Left lung (tissue), 10 donors: ENCODE results near the gene TMEM38A. TPM values are rescaled to one million over a fixed set of nuclear protein-coding genes. Genes with fewer than 3 reads are reported as not detected.
A peak's percentile ranks its signal among the peaks of the same experiment; 100 is the strongest.
"Not testable (repeated sequence)": the region's sequence is repeated elsewhere in the genome, so short reads cannot be mapped to it uniquely, and the experiment has no call there.

Experiments used
- ATAC-seq: fragments of 200-7000 bp; cut with Tn5 transposase; one replicate; pipeline ENCODE4 v1.9.1; 2020; ENCODE audit warnings: moderate library complexity
- DNase-seq, 4 donors: peaks; one replicate each; pipeline ENCODE4 v3.0.0-alpha.2; 2013 to 2020
- H3K27ac ChIP-seq, 2 donors: fragments of 200-600 bp; sonication (generic) in 1 of 2; one replicate each; pipeline versions ENCODE4 v1.5.0 to v1.8.0; 2020 to 2021
- H3K27me3 ChIP-seq, 2 donors: fragments of 200-600 bp; sonication (generic) in 1 of 2; one replicate each; pipeline versions ENCODE4 v1.5.0 to v1.8.0; 2020 to 2021
- H3K36me3 ChIP-seq, 2 donors: fragments of 200-600 bp; sonication (generic) in 1 of 2; one replicate each; pipeline versions ENCODE4 v1.5.0 to v1.8.0; 2020 to 2021
- H3K4me1 ChIP-seq, 2 donors: fragments of 200-600 bp; one replicate each; pipeline ENCODE4 v1.8.0; 2021
- H3K4me3 ChIP-seq, 2 donors: fragments of 200-600 bp; sonication (generic) in 1 of 2; one replicate each; pipeline versions ENCODE4 v1.5.0 to v1.8.0; 2020 to 2021; ENCODE audit warnings: mild to moderate bottlenecking in 1 of 2
- H3K9me3 ChIP-seq, 2 donors: fragments of 200-600 bp; sonication (generic) in 1 of 2; one replicate each; pipeline versions ENCODE4 v1.5.0 to v1.8.0; 2020 to 2021
- CTCF ChIP-seq, 2 donors: fragments of 200-600 bp; sonication (generic) in 1 of 2; IDR thresholded peaks; one replicate each; pipeline versions ENCODE4 v1.5.0 to v1.8.0; 2021; ENCODE audit warnings: antibody characterized with exemption in 2 of 2
- intact Hi-C, 2 donors: fragments of 100-400 bp; cut with DNase I; formaldehyde crosslinking; loops; one replicate each; pipeline versions ENCODE4 v1.11.2 to v1.14.2; 2022
- polyA plus RNA-seq, 6 donors: library from polyadenylated mRNA; unstranded; fragments of 120-200 nt; gene quantifications; one replicate each; pipeline ENCODE4 v1.2.1, GENCODE V29; 2013; ENCODE audit not compliant: insufficient read length in 6 of 6
- total RNA-seq, 2 donors: library from RNA; stranded (reverse); fragmentation: NEBNext Ultra II Directional; extraction: Animal tissue kit (Norgen Biotek cat#: 25700); gene quantifications; one replicate each; pipeline ENCODE4 v1.2.1, GENCODE V29; 2021
- donor health status: DM: no; HTN: yes; CAD: no.
- donor health status: DM: no; HTN: no; CAD: no.

TMEM38A gene
- total and polyA plus RNA-seq, 8 donors, result 3.4 to 5.9 (median 4.4) TPM

GRCh38 chr19:16714702-16715287, 53.9 kb downstream of the TMEM38A start:
- H3K27ac ChIP-seq, result no peak overlapping the region
- H3K4me1 ChIP-seq, result no peaks in the 10 kb centered on the region
- intact Hi-C loops, result no loop called here
- no peaks in the 10 kb centered on the region for H3K27me3 ChIP-seq
- H3K4me3 ChIP-seq, result no peak overlapping the region
- no peaks in the 10 kb centered on the region for H3K9me3 ChIP-seq
- no peaks in the 10 kb centered on the region for H3K36me3 ChIP-seq
- peak; percentile 48 to 85 (median 53) for DNase-seq
- ATAC-seq, result peak; percentile 87
- peak; percentile 70 to 76 for TF ChIP-seq CTCF (IDR thresholded peaks at IDR 0.05)

GRCh38 chr19:16715611-16716010, 54.7 kb downstream of the TMEM38A start:
- ATAC-seq, result no peak
- intact Hi-C loops, result no loop called here

GRCh38 chr19:16721051-16721450, 60.1 kb downstream of the TMEM38A start:
- ATAC-seq, result no peak
- Histone ChIP-seq H3K4me1 (no peaks in the 10 kb centered on the region), H3K27ac (no peak overlapping the region), H3K4me3 (no peak overlapping the region), H3K27me3 (no peaks in the 10 kb centered on the region), H3K36me3 (no peaks in the 10 kb centered on the region), H3K9me3 (no peaks in the 10 kb centered on the region)
- intact Hi-C loops, result no loop called here
- TF ChIP-seq CTCF (IDR thresholded peaks at IDR 0.05), result no peak
- DNase-seq, result no peak

More at GRCh38 chr19:16715611-16716010, 54.7 kb downstream of the TMEM38A start:
- Histone ChIP-seq H3K36me3 (no peaks in the 10 kb centered on the region), H3K27me3 (no peaks in the 10 kb centered on the region), H3K4me1 (no peaks in the 10 kb centered on the region), H3K9me3 (no peaks in the 10 kb centered on the region), H3K4me3 (no peak overlapping the region), H3K27ac (no peak overlapping the region)
- no peak for TF ChIP-seq CTCF (IDR thresholded peaks at IDR 0.05)
- no peak for DNase-seq

- no peaks in the 10 kb centered on the region for H3K36me3 ChIP-seq
- ATAC-seq, result no peak
- no peak for TF ChIP-seq CTCF (IDR thresholded peaks at IDR 0.05)
- H3K27ac ChIP-seq, result no peak overlapping the region
- no peak for DNase-seq
- H3K4me3 ChIP-seq, result no peak overlapping the region
- H3K27me3 ChIP-seq, result no peaks in the 10 kb centered on the region
- H3K4me1 ChIP-seq, result no peaks in the 10 kb centered on the region
- H3K9me3 ChIP-seq, result no peaks in the 10 kb centered on the region
- intact Hi-C loops, result no loop called here
Measured at GRCh38 chr19:16722591-16722990, 61.7 kb downstream of the TMEM38A start.

- H3K4me1 ChIP-seq, result no peaks in the 10 kb centered on the region
- DNase-seq (no peak), ATAC-seq (no peak)
- no peaks in the 10 kb centered on the region for H3K9me3 ChIP-seq
- intact Hi-C loops, result no loop called here
- H3K27ac ChIP-seq, result no peak overlapping the region
- no peaks in the 10 kb centered on the region for H3K36me3 ChIP-seq
- TF ChIP-seq CTCF (IDR thresholded peaks at IDR 0.05), result no peak
- H3K4me3 ChIP-seq, result no peak overlapping the region
- H3K27me3 ChIP-seq, result no peaks in the 10 kb centered on the region
Measured at GRCh38 chr19:16726916-16727315, 66.0 kb downstream of the TMEM38A start.

- DNase-seq, intact Hi-C loops, H3K36me3 ChIP-seq, H3K4me1 ChIP-seq, H3K9me3 ChIP-seq, H3K27ac ChIP-seq, H3K27me3 ChIP-seq, ATAC-seq, H3K4me3 ChIP-seq: not testable (repeated sequence)
Measured at GRCh38 chr19:16735650-16736266, 74.8 kb downstream of the TMEM38A start.
